Measurements from ENCODE around the gene DCANP1.

Gene DCANP1

DNA sequence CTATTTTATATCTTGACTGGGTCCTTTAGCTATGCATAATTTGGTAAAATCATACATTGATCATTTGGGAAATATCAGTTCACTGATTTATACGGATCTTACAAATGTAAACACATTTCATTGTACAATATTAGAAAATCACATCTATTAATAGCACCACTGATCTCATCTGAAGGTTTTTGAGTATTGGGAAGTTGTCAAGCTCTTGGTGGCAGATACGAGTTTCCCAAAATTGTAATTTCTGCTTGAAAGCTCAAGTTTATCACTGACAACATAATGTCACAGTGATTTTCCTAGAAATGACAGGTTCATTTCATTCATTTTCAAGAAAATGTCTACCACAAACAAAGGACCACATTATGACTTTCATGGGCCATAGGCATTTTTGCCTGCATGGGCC is 45.1 kb downstream of the DCANP1 start:
- Histone ChIP-seq H3K79me2 (ENCODE audit: control insufficient read depth, insufficient read depth, low read length) (peaks cover 6% of the 10 kb centered on the region), H2BK15ac (replicated peaks; ENCODE audit: low read depth) (no peak overlapping the region)

DNA sequence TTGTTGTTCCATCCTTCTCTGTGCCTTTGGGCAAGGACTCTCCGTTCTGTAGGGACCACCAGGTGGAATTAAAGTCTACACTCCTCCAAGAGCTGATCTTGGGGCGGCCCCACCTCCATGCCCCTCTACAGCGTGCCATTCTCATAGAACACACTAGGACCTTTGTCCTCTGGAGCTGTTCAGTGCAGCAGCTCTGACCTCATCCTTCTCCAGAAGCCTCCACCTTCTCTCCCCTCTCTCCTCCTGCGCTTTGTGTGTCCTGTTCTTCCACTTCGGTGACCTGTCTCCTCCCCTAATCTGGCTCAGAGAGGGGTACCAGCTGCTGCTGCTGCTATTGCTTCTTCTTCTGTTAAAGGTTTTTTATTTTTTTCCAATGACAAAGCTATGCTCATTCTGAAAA is 46.3 kb downstream of the DCANP1 start:
- H3K9ac ChIP-seq (ENCODE audit: low read length), result no peak overlapping the region

More for the DNA sequence above, 45.1 kb downstream of the DCANP1 start:
- Histone ChIP-seq H3K9ac (ENCODE audit: low read length) (no peak overlapping the region), H3K36me3 (ENCODE audit: control insufficient read depth, insufficient read depth, low read length) (no peaks in the 10 kb centered on the region), H3K23ac (ENCODE audit: low read length) (no peak overlapping the region), H3K4me3 (ENCODE audit: low read length) (no peak overlapping the region), H3K4ac (ENCODE audit: low read depth, low read length) (no peak overlapping the region), H3K56ac (ENCODE audit: low read length) (no peak overlapping the region), H3K18ac (ENCODE audit: low read length) (no peak overlapping the region), H3K79me1 (ENCODE audit: low read length) (no peaks in the 10 kb centered on the region), H3K27me3 (ENCODE audit: insufficient read depth, low read length, poor library complexity) (peaks cover 2% of the 10 kb centered on the region), H3K4me2 (ENCODE audit: low read length) (no peak overlapping the region), H3K27ac (ENCODE audit: low read depth, low read length) (no peak overlapping the region), H4K5ac (ENCODE audit: low read length) (no peak overlapping the region), H3K4me1 (ENCODE audit: control insufficient read depth, low read depth, low read length) (peaks cover 6% of the 10 kb centered on the region), H2BK5ac (ENCODE audit: low read length) (no peak overlapping the region), H4K8ac (ENCODE audit: low read depth, low read length) (no peak overlapping the region), H2AK5ac (ENCODE audit: low read length) (no peak overlapping the region), H2BK120ac (ENCODE audit: low read depth, low read length) (no peak overlapping the region)
- no peak for DNase-seq
- WGBS (ENCODE audit: extremely low coverage, insufficient coverage, low lambda C conversion rate), result no CpG with 5 or more reads among the region's 2 CpGs

DNA sequence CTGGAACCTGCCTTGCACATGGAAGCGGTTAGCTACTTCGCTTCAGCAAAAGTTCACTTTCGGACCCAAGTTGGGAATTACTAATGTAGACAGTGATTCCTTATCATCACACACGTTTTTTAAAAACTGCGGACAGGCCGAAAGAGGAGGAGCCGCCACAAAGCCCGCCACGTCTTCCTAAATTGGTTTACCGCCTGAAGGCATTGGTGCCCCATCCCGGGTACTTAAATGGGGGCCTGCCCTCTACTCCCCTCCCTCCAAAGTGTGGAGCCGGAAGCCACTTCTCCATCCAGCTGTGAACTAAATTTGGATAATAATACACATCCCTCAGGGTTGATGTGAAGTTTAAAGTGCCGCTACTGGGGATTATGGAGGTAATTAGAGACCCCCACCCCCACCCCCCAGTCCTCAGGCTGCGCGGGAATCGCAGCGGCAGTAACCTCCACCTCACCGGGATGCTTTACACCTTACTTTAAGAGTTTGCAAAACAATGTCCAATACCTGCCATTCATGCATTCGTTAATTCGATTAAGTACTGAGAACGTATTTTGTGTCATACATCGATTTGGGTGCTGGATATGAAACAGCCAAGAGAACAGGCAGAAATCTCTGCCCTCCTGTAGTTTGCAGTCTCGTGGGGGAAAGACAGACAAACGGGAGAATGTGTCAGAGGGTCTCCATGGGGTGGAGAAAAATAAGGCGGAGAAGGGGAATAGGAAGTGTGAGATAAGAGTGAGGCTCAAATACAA is 47.2 kb downstream of the DCANP1 start:
- H3K79me1 ChIP-seq (ENCODE audit: low read length), result peaks cover 3% of the 10 kb centered on the region
- no peak overlapping the region for H2BK15ac ChIP-seq (replicated peaks; ENCODE audit: low read depth)
- H2AK5ac ChIP-seq (ENCODE audit: low read length), result no peak overlapping the region
- H2BK120ac ChIP-seq (ENCODE audit: low read depth, low read length), result no peak overlapping the region
- peak overlapping the region; percentile 25 for H3K4ac ChIP-seq (ENCODE audit: low read depth, low read length)
- peak overlapping the region; percentile 88 for H2BK5ac ChIP-seq (ENCODE audit: low read length)
- peak overlapping the region; percentile 98 for H3K27ac ChIP-seq (ENCODE audit: low read depth, low read length)
- H3K79me2 ChIP-seq (ENCODE audit: control insufficient read depth, insufficient read depth, low read length), result peaks cover 24% of the 10 kb centered on the region
- no peak overlapping the region for H4K5ac ChIP-seq (ENCODE audit: low read length)
- peak overlapping the region; percentile 78 for H3K18ac ChIP-seq (ENCODE audit: low read length)
- H3K4me1 ChIP-seq (ENCODE audit: control insufficient read depth, low read depth, low read length), result peaks cover 11% of the 10 kb centered on the region
- no CpG with 5 or more reads among the region's 25 CpGs for WGBS (ENCODE audit: extremely low coverage, insufficient coverage, low lambda C conversion rate)
- H3K4me3 ChIP-seq (ENCODE audit: low read length), result peak overlapping the region; percentile 48
- no peaks in the 10 kb centered on the region for H3K36me3 ChIP-seq (ENCODE audit: control insufficient read depth, insufficient read depth, low read length)
- H3K27me3 ChIP-seq (ENCODE audit: insufficient read depth, low read length, poor library complexity), result peaks cover 2% of the 10 kb centered on the region
- DNase-seq, result peak; percentile 80
- H3K9ac ChIP-seq (ENCODE audit: low read length), result peak overlapping the region; percentile 86
- H4K8ac ChIP-seq (ENCODE audit: low read depth, low read length), result no peak overlapping the region
- H3K4me2 ChIP-seq (ENCODE audit: low read length), result peak overlapping the region; percentile 83
- H3K56ac ChIP-seq (ENCODE audit: low read length), result peak overlapping the region; percentile 95
- no peak overlapping the region for H3K23ac ChIP-seq (ENCODE audit: low read length)

More for the DNA sequence above, 46.3 kb downstream of the DCANP1 start:
- Histone ChIP-seq H2BK120ac (ENCODE audit: low read depth, low read length) (no peak overlapping the region), H2BK5ac (ENCODE audit: low read length) (no peak overlapping the region), H3K23ac (ENCODE audit: low read length) (no peak overlapping the region), H3K79me2 (ENCODE audit: control insufficient read depth, insufficient read depth, low read length) (peaks cover 17% of the 10 kb centered on the region), H3K4me3 (ENCODE audit: low read length) (no peak overlapping the region), H3K27ac (ENCODE audit: low read depth, low read length) (no peak overlapping the region), H3K79me1 (ENCODE audit: low read length) (peaks cover 2% of the 10 kb centered on the region), H3K36me3 (ENCODE audit: control insufficient read depth, insufficient read depth, low read length) (no peaks in the 10 kb centered on the region), H3K56ac (ENCODE audit: low read length) (no peak overlapping the region), H3K18ac (ENCODE audit: low read length) (no peak overlapping the region), H3K4me1 (ENCODE audit: control insufficient read depth, low read depth, low read length) (peaks cover 8% of the 10 kb centered on the region), H3K4me2 (ENCODE audit: low read length) (no peak overlapping the region), H2AK5ac (ENCODE audit: low read length) (no peak overlapping the region), H4K8ac (ENCODE audit: low read depth, low read length) (no peak overlapping the region), H2BK15ac (replicated peaks; ENCODE audit: low read depth) (no peak overlapping the region), H4K5ac (ENCODE audit: low read length) (no peak overlapping the region), H3K4ac (ENCODE audit: low read depth, low read length) (no peak overlapping the region), H3K27me3 (ENCODE audit: insufficient read depth, low read length, poor library complexity) (peaks cover 2% of the 10 kb centered on the region)
- DNase-seq, result peak; percentile 38
- no CpG with 5 or more reads among the region's 5 CpGs for WGBS (ENCODE audit: extremely low coverage, insufficient coverage, low lambda C conversion rate)

DNA sequence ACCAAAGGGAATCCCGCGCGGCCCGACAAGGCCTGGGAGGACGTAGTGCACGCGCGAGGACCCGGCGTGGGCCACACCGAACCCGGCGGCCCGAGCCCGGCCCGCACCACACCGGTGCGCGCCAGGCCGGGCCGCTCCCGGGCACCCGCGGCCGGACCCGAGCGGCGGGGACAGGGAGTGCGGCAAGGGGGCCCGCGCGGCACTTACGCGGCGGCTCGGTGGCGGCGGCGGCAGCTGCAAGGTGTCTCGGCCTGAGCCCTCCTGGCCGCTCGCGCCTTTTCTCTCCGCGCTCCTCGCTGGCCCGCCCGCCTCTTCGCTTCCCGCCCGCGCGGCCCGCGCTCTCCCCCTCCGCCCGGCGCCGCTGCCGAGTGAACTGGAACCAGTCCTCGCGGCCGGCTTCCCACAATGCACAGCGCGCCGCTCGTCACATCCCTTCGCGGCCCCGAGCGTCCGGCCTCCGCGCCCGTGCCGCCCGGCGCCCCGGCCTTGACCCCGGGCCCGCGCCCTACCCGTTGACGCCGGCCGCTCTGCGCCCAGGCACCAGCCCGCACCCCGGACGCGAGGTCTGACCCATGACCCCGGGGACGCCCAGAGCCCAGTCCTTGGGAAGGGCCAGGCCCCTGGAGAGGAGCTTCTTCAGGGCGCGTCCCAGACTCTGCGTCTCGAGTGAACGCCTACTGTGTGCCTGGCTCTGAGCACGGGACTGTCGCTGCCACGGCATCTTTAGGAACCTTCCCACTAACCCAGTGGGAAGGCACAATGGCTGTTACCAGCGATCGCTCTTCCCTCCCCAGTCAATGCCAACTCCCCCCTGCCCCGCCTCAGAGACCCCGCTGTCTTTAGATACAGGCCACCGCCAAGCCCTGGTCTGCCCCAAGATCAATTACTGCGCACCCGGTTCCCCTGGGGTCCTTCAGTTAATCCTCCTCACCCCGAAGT is 48.0 kb downstream of the DCANP1 start, which contains the start of gene MACROH2A1:
Gene MACROH2A1, minus strand, starts transcription at position 377 of the 939 bp plus-strand sequence. CDS start 10,138 bp downstream, outside the sequence.
- Histone ChIP-seq H3K56ac (ENCODE audit: low read length) (peak within 1 kb of the TSS; percentile 95), H4K5ac (ENCODE audit: low read length) (no peak within 1 kb of the TSS), H2AK5ac (ENCODE audit: low read length) (no peak within 1 kb of the TSS), H3K4me2 (ENCODE audit: low read length) (peak within 1 kb of the TSS; percentile 83), H3K18ac (ENCODE audit: low read length) (peak within 1 kb of the TSS; percentile 78), H3K27ac (ENCODE audit: low read depth, low read length) (peak within 1 kb of the TSS; percentile 98), H3K23ac (ENCODE audit: low read length) (peak within 1 kb of the TSS; percentile 39), H3K4me1 (ENCODE audit: control insufficient read depth, low read depth, low read length) (peaks cover 16% of the 10 kb centered on the region), H3K79me1 (ENCODE audit: low read length) (peaks cover 10% of the 10 kb centered on the region), H3K4ac (ENCODE audit: low read depth, low read length) (peak within 1 kb of the TSS; percentile 99), H3K4me3 (ENCODE audit: low read length) (peak within 1 kb of the TSS; percentile 69), H2BK5ac (ENCODE audit: low read length) (peak within 1 kb of the TSS; percentile 88), H4K8ac (ENCODE audit: low read depth, low read length) (peak within 1 kb of the TSS; percentile 90), H2BK15ac (replicated peaks; ENCODE audit: low read depth) (no peak within 1 kb of the TSS), H3K79me2 (ENCODE audit: control insufficient read depth, insufficient read depth, low read length) (peaks cover 32% of the 10 kb centered on the region), H3K36me3 (ENCODE audit: control insufficient read depth, insufficient read depth, low read length) (no peaks in the 10 kb centered on the region), H3K27me3 (ENCODE audit: insufficient read depth, low read length, poor library complexity) (peaks cover 2% of the 10 kb centered on the region), H2BK120ac (ENCODE audit: low read depth, low read length) (peak within 1 kb of the TSS; percentile 66), H3K9ac (ENCODE audit: low read length) (peak within 1 kb of the TSS; percentile 86)
- DNase-seq, result peak; percentile 87
- no CpG with 5 or more reads among the region's 109 CpGs for WGBS (ENCODE audit: extremely low coverage, insufficient coverage, low lambda C conversion rate)

DNA sequence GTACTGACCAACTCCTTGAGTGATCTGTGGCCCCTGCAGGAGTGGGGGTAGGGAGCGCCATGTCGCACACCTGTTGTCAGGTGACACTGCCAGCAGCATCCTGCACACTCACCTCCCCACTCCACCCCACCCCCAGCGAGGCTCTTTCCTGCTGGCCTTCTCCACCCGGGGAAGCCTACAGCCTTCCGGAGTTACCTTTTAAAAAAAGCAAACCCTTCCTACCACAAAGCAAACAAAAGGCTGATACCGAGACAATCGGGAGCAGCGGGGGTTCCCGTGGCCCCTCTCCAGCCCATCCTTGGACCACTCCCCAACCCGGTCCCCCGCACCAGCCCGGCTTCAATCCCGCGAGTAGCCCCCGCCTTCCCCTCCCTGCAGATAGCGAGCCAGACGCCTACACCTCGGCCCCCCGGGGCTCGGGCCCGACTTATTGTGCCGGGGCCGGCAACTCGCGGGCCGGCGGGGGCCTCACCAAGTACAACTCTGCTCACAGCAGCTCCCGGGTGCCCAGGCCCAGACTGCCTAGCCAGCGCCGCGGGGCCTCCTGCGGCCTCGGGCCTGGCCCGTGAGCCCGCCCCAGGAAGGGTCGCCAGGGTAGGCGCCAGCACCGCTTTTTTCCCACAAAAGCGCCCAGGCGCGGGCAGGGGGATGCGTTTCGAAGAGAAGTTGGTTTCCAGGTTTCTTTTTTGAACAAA is 48.8 kb downstream of the DCANP1 start:
- no peak overlapping the region for H2BK15ac ChIP-seq (replicated peaks; ENCODE audit: low read depth)
- H2BK5ac ChIP-seq (ENCODE audit: low read length), result no peak overlapping the region
- H3K36me3 ChIP-seq (ENCODE audit: control insufficient read depth, insufficient read depth, low read length), result no peaks in the 10 kb centered on the region
- H3K27me3 ChIP-seq (ENCODE audit: insufficient read depth, low read length, poor library complexity), result peaks cover 2% of the 10 kb centered on the region
- no peak overlapping the region for H4K5ac ChIP-seq (ENCODE audit: low read length)
- peaks cover 16% of the 10 kb centered on the region for H3K79me1 ChIP-seq (ENCODE audit: low read length)
- peak overlapping the region; percentile 66 for H2BK120ac ChIP-seq (ENCODE audit: low read depth, low read length)
- H3K27ac ChIP-seq (ENCODE audit: low read depth, low read length), result peak overlapping the region; percentile 98
- H3K79me2 ChIP-seq (ENCODE audit: control insufficient read depth, insufficient read depth, low read length), result peaks cover 40% of the 10 kb centered on the region
- H4K8ac ChIP-seq (ENCODE audit: low read depth, low read length), result peak overlapping the region; percentile 90
- H3K56ac ChIP-seq (ENCODE audit: low read length), result peak overlapping the region; percentile 95
- no peak overlapping the region for H2AK5ac ChIP-seq (ENCODE audit: low read length)
- H3K4me3 ChIP-seq (ENCODE audit: low read length), result peak overlapping the region; percentile 69
- DNase-seq, result peak; percentile 90
- peak overlapping the region; percentile 99 for H3K4ac ChIP-seq (ENCODE audit: low read depth, low read length)
- H3K9ac ChIP-seq (ENCODE audit: low read length), result peak overlapping the region; percentile 86
- peak overlapping the region; percentile 71 for H3K4me2 ChIP-seq (ENCODE audit: low read length)
- peaks cover 16% of the 10 kb centered on the region for H3K4me1 ChIP-seq (ENCODE audit: control insufficient read depth, low read depth, low read length)
- WGBS (ENCODE audit: extremely low coverage, insufficient coverage, low lambda C conversion rate), result no CpG with 5 or more reads among the region's 43 CpGs
- H3K23ac ChIP-seq (ENCODE audit: low read length), result no peak overlapping the region
- H3K18ac ChIP-seq (ENCODE audit: low read length), result peak overlapping the region; percentile 78

Data from mesendoderm (in vitro differentiated cells).